Upper lobe of left lung (tissue), 4 donors: ENCODE data around the gene PCNX3.

Experiments used
- CTCF ChIP-seq, 6 experiments: fragments of 450-650 bp in 4 of 6; fragments of 200-600 bp in 2 of 6; sonication (generic) in 2 of 6; IDR thresholded peaks; one replicate each; pipeline ENCODE4 v1.5.1; 2016 to 2019; ENCODE audit warnings: antibody characterized with exemption in 6 of 6
- EP300 ChIP-seq, 4 donors: sonication (generic); formaldehyde crosslinking; IDR thresholded peaks; one replicate each; pipeline ENCODE4 v1.5.1; 2017; ENCODE audit warnings: antibody characterized with exemption in 4 of 4, control low read depth in 2 of 4
- POLR2AphosphoS5 ChIP-seq, 2 donors: sonication (generic); formaldehyde crosslinking; IDR thresholded peaks; one replicate each; pipeline ENCODE4 v1.5.1; 2017; ENCODE audit warnings: antibody characterized with exemption in 2 of 2

GRCh38 chr11:65654375-65655349 is 39.1 kb downstream of the PCNX3 start:
- TF ChIP-seq CTCF (IDR thresholded peaks at IDR 0.05) (no peak), EP300 (IDR thresholded peaks at IDR 0.05) (no peak), POLR2AphosphoS5 (IDR thresholded peaks at IDR 0.05) (no peak)
